Measurements from ENCODE around the gene ABCA12.

The ABCA12 gene

GRCh38 chr2:215036314-215036713 is 102.1 kb downstream of the ABCA12 start:
- Histone ChIP-seq H4K20me1 (ENCODE audit: insufficient read depth, low read length) (no peaks in the 10 kb centered on the region), H2AFZ (ENCODE audit: low read depth, low read length) (no peak overlapping the region), H3K9ac (ENCODE audit: low read length) (no peak overlapping the region), H3K36me3 (replicated peaks; ENCODE audit: low read depth, low read length) (no peaks in the 10 kb centered on the region), H3K4me3 (ENCODE audit: low read length) (no peak overlapping the region), H3K27me3 (ENCODE audit: low read depth, low read length) (no peaks in the 10 kb centered on the region), H3K4me1 (ENCODE audit: low read length) (no peaks in the 10 kb centered on the region), H3K27ac (ENCODE audit: low read length) (no peak overlapping the region), H3K79me2 (ENCODE audit: low read length) (no peaks in the 10 kb centered on the region), H3K9me3 (ENCODE audit: insufficient read depth, low read length) (no peaks in the 10 kb centered on the region), H3K4me2 (ENCODE audit: low read length) (no peak overlapping the region)
- no peak for TF ChIP-seq EZH2phosphoT487 (IDR thresholded peaks at IDR 0.05; ENCODE audit: low read depth)

- Histone ChIP-seq H3K27me3 (ENCODE audit: low read depth, low read length) (no peaks in the 10 kb centered on the region), H3K9me3 (ENCODE audit: insufficient read depth, low read length) (no peaks in the 10 kb centered on the region), H3K36me3 (replicated peaks; ENCODE audit: low read depth, low read length) (no peaks in the 10 kb centered on the region), H3K27ac (ENCODE audit: low read length) (no peak overlapping the region), H3K4me2 (ENCODE audit: low read length) (no peak overlapping the region), H3K4me1 (ENCODE audit: low read length) (no peaks in the 10 kb centered on the region), H3K9ac (ENCODE audit: low read length) (no peak overlapping the region), H3K79me2 (ENCODE audit: low read length) (no peaks in the 10 kb centered on the region), H4K20me1 (ENCODE audit: insufficient read depth, low read length) (no peaks in the 10 kb centered on the region), H2AFZ (ENCODE audit: low read depth, low read length) (no peak overlapping the region), H3K4me3 (ENCODE audit: low read length) (no peak overlapping the region)
- TF ChIP-seq, protein P1, sequence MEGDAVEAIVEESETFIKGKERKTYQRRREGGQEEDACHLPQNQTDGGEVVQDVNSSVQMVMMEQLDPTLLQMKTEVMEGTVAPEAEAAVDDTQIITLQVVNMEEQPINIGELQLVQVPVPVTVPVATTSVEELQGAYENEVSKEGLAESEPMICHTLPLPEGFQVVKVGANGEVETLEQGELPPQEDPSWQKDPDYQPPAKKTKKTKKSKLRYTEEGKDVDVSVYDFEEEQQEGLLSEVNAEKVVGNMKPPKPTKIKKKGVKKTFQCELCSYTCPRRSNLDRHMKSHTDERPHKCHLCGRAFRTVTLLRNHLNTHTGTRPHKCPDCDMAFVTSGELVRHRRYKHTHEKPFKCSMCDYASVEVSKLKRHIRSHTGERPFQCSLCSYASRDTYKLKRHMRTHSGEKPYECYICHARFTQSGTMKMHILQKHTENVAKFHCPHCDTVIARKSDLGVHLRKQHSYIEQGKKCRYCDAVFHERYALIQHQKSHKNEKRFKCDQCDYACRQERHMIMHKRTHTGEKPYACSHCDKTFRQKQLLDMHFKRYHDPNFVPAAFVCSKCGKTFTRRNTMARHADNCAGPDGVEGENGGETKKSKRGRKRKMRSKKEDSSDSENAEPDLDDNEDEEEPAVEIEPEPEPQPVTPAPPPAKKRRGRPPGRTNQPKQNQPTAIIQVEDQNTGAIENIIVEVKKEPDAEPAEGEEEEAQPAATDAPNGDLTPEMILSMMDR (IDR thresholded peaks at IDR 0.05; ENCODE audit: low read depth, low read length) = no peak
- TF ChIP-seq EZH2phosphoT487 (IDR thresholded peaks at IDR 0.05; ENCODE audit: low read depth) = no peak
Observed at GRCh38 chr2:215034154-215034553, 104.3 kb downstream of the ABCA12 start.

DNA sequence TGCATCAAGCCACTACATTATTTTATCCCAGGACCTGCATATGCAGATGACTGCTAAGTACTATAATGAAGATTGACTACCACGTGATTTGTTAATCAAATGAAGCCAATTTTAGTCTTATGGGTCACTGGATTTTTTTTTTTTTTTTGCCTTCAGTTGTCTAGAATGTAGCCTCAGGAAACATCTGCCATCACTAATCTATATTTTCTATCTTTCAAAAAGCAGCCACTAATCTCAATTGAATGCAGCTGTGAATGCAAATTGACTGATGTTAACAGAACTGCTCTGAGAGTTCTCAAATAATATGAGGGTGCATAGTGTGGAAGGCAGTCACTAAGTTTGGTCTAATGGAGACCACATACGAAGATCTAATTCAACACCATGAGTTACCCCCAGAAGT is 106.3 kb downstream of the ABCA12 start:
- H3K4me2 ChIP-seq (ENCODE audit: low read length) = no peak overlapping the region
- TF ChIP-seq EZH2phosphoT487 (IDR thresholded peaks at IDR 0.05; ENCODE audit: low read depth) = no peak
- TF ChIP-seq, protein P1 (IDR thresholded peaks at IDR 0.05; ENCODE audit: low read depth, low read length) = no peak
- H3K4me1 ChIP-seq (ENCODE audit: low read length) = no peaks in the 10 kb centered on the region
- H3K9ac ChIP-seq (ENCODE audit: low read length) = no peak overlapping the region
- no peaks in the 10 kb centered on the region for H3K36me3 ChIP-seq (replicated peaks; ENCODE audit: low read depth, low read length)
- H3K79me2 ChIP-seq (ENCODE audit: low read length) = no peaks in the 10 kb centered on the region
- H3K27me3 ChIP-seq (ENCODE audit: low read depth, low read length) = no peaks in the 10 kb centered on the region
- H4K20me1 ChIP-seq (ENCODE audit: insufficient read depth, low read length) = no peaks in the 10 kb centered on the region
- no peak overlapping the region for H2AFZ ChIP-seq (ENCODE audit: low read depth, low read length)
- H3K9me3 ChIP-seq (ENCODE audit: insufficient read depth, low read length) = no peaks in the 10 kb centered on the region
- H3K27ac ChIP-seq (ENCODE audit: low read length) = no peak overlapping the region
- H3K4me3 ChIP-seq (ENCODE audit: low read length) = no peak overlapping the region

GRCh38 chr2:215031321-215031720 is 107.1 kb downstream of the ABCA12 start:
- Histone ChIP-seq H3K36me3 (replicated peaks; ENCODE audit: low read depth, low read length) (no peaks in the 10 kb centered on the region), H3K4me3 (ENCODE audit: low read length) (no peak overlapping the region), H3K27me3 (ENCODE audit: low read depth, low read length) (no peaks in the 10 kb centered on the region), H2AFZ (ENCODE audit: low read depth, low read length) (no peak overlapping the region), H3K4me2 (ENCODE audit: low read length) (no peak overlapping the region), H4K20me1 (ENCODE audit: insufficient read depth, low read length) (no peaks in the 10 kb centered on the region), H3K27ac (ENCODE audit: low read length) (no peak overlapping the region), H3K9ac (ENCODE audit: low read length) (no peak overlapping the region), H3K4me1 (ENCODE audit: low read length) (no peaks in the 10 kb centered on the region), H3K9me3 (ENCODE audit: insufficient read depth, low read length) (no peaks in the 10 kb centered on the region), H3K79me2 (ENCODE audit: low read length) (no peaks in the 10 kb centered on the region)
- TF ChIP-seq, protein P1 (IDR thresholded peaks at IDR 0.05; ENCODE audit: low read depth, low read length) = no peak
- no peak for TF ChIP-seq EZH2phosphoT487 (IDR thresholded peaks at IDR 0.05; ENCODE audit: low read depth)

DNA sequence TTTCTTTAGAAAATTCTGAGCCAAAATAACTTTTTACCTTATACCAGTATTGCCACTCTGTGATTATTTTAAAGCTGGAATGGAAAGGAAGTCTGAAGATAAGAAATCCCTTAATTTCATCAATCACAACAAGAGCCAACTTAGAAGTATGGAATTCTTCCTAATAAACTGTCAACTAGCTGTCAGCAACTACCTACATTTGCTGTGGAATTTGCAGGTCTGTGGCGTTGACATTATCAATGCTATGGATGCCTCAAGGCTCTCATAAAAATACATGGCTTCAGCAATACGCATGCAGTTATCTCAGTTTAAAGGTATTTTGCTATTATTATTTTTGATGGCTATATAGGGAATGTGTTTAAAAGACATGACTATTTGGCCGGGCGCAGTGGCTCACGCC is 108.5 kb downstream of the ABCA12 start:
- Histone ChIP-seq H3K36me3 (replicated peaks; ENCODE audit: low read depth, low read length) (no peaks in the 10 kb centered on the region), H3K9ac (ENCODE audit: low read length) (no peak overlapping the region), H3K4me3 (ENCODE audit: low read length) (no peak overlapping the region), H2AFZ (ENCODE audit: low read depth, low read length) (no peak overlapping the region), H3K9me3 (ENCODE audit: insufficient read depth, low read length) (no peaks in the 10 kb centered on the region), H3K4me1 (ENCODE audit: low read length) (no peaks in the 10 kb centered on the region), H3K4me2 (ENCODE audit: low read length) (no peak overlapping the region), H4K20me1 (ENCODE audit: insufficient read depth, low read length) (no peaks in the 10 kb centered on the region), H3K27me3 (ENCODE audit: low read depth, low read length) (no peaks in the 10 kb centered on the region), H3K27ac (ENCODE audit: low read length) (no peak overlapping the region), H3K79me2 (ENCODE audit: low read length) (no peaks in the 10 kb centered on the region)
- TF ChIP-seq, protein P1 (IDR thresholded peaks at IDR 0.05; ENCODE audit: low read depth, low read length) = no peak
- no peak for TF ChIP-seq EZH2phosphoT487 (IDR thresholded peaks at IDR 0.05; ENCODE audit: low read depth)
